Endothelial cell of umbilical vein (primary cell): ENCODE results near the gene CLIC4. TPM values are rescaled to one million over a fixed set of nuclear protein-coding genes. Genes with fewer than 3 reads are reported as not detected.

Experiments used
- BruUV-seq: library from RNA; stranded (reverse); fragments of 400-500 nt; replicated peaks from 2 replicates; lab custom pipeline; 2021; lab: Mats Ljungman, UMichigan
- CTCF ChIA-PET: fragments of 300-600, 350-600 bp; sonication (Branson Sonifier 250); formaldehyde crosslinking; loops from one replicate; lab custom pipeline; 2021; ENCODE audit warnings: antibody characterized with exemption, inconsistent platforms; lab: Charles Lee
- POLR2A ChIA-PET: fragments of 300-600, 350-600 bp; sonication (Branson Sonifier 250); formaldehyde crosslinking; loops from one replicate; lab custom pipeline; 2021; ENCODE audit warnings: antibody characterized with exemption, inconsistent platforms; lab: Charles Lee
- DNase-seq: peaks from one replicate; pipeline ENCODE4 v3.0.0-alpha.2; 2011; ENCODE audit warnings: low read depth, low spot score
- FAIRE-seq: peaks from 2 replicates; lab custom pipeline; 2011; peaks lifted over from hg19 to GRCh38; lab: Jason Lieb, UNC
- H2AFZ ChIP-seq: 2 replicates; pipeline ENCODE4 v1.6.0; 2012; ENCODE audit warnings: low read depth, low read length, control low read depth, inconsistent platforms
- H3K27ac ChIP-seq: 2 replicates; pipeline ENCODE4 v1.5.1; 2011; ENCODE audit warnings: low read depth, mild to moderate bottlenecking, control low read depth, low read length, moderate library complexity; ENCODE audit not compliant: insufficient read depth
- H3K27me3 ChIP-seq, 2 experiments: 2 replicates each; pipeline versions ENCODE4 v1.6.0 to v1.6.1; 2011; ENCODE audit warnings: low read length in 2 of 2, mixed read lengths in 1 of 2; ENCODE audit not compliant: control insufficient read depth in 2 of 2, insufficient read depth in 2 of 2
- H3K36me3 ChIP-seq, 2 experiments: 2 replicates in 1 of 2; 3 replicates in 1 of 2; pipeline ENCODE4 v1.5.1; 2011; ENCODE audit warnings: low read length in 2 of 2, mild to moderate bottlenecking in 1 of 2, moderate library complexity in 1 of 2; ENCODE audit not compliant: control insufficient read depth in 2 of 2, insufficient read depth in 2 of 2; ENCODE audit errors: extremely low read depth in 1 of 2
- H3K4me1 ChIP-seq: 3 replicates; pipeline ENCODE4 v1.5.1; 2011; ENCODE audit warnings: mild to moderate bottlenecking, low read length; ENCODE audit not compliant: control insufficient read depth, insufficient read depth; ENCODE audit errors: extremely low read depth
- H3K4me2 ChIP-seq: 2 replicates; pipeline ENCODE4 v1.6.1; 2011; ENCODE audit warnings: low read length, control low read depth, mixed read lengths; ENCODE audit not compliant: insufficient read depth
- H3K4me3 ChIP-seq, 3 experiments: fragments of 200-600 bp in 1 of 3; sonication (generic), shearing (Covaris generic) in 1 of 3; replicated peaks in 1 of 3; 2 replicates each; pipeline ENCODE4 v1.5.1; 2011 to 2016; ENCODE audit warnings: control low read depth in 3 of 3, low read length in 3 of 3, mild to moderate bottlenecking in 2 of 3, inconsistent platforms in 1 of 3, low read depth in 1 of 3, moderate library complexity in 1 of 3; ENCODE audit not compliant: insufficient read depth in 1 of 3
- H3K79me2 ChIP-seq: 2 replicates; pipeline ENCODE4 v1.6.0; 2012; ENCODE audit warnings: low read length, inconsistent platforms; ENCODE audit not compliant: control insufficient read depth, insufficient read depth
- H3K9ac ChIP-seq: replicated peaks from 2 replicates; pipeline ENCODE3; 2011; ENCODE audit warnings: low read length, control low read depth; ENCODE audit not compliant: insufficient read depth; ENCODE audit errors: extremely low read depth
- H3K9me1 ChIP-seq: replicated peaks from 3 replicates; pipeline ENCODE4 v1.6.0; 2011; ENCODE audit warnings: mild to moderate bottlenecking, low read length; ENCODE audit not compliant: control insufficient read depth, insufficient read depth; ENCODE audit errors: extremely low read depth
- H3K9me3 ChIP-seq: replicated peaks from 2 replicates; pipeline ENCODE4 v1.5.1; 2012; ENCODE audit warnings: low read length, inconsistent platforms; ENCODE audit not compliant: control insufficient read depth, insufficient read depth
- H4K20me1 ChIP-seq: replicated peaks from 2 replicates; pipeline ENCODE3; 2011; ENCODE audit warnings: mild to moderate bottlenecking, low read length; ENCODE audit not compliant: control insufficient read depth, insufficient read depth; ENCODE audit errors: extremely low read depth
- CTCF ChIP-seq, 2 donors: IDR thresholded peaks; 1 replicate in 1 of 2; 2 replicates in 1 of 2; pipeline ENCODE4 v1.5.1; 2011; ENCODE audit warnings: low read length in 2 of 2, mild to moderate bottlenecking in 2 of 2, moderate library complexity in 2 of 2, control low read depth in 1 of 2, inconsistent platforms in 1 of 2, low read depth in 1 of 2; ENCODE audit not compliant: insufficient read depth in 1 of 2; ENCODE audit errors: extremely low read depth in 1 of 2
- EZH2 ChIP-seq: IDR thresholded peaks from 2 replicates; pipeline ENCODE4 v1.6.1; 2012; ENCODE audit warnings: borderline replicate concordance, low read depth, mild to moderate bottlenecking, moderate library complexity, low read length, inconsistent platforms; ENCODE audit not compliant: severe bottlenecking
- FOS ChIP-seq: IDR thresholded peaks from 2 replicates; pipeline ENCODE4 v1.6.1; 2011; ENCODE audit warnings: mild to moderate bottlenecking, low read length, moderate library complexity, borderline replicate concordance; ENCODE audit not compliant: insufficient read depth
- GATA2 ChIP-seq: IDR thresholded peaks from 2 replicates; pipeline ENCODE4 v1.7.0; 2011; ENCODE audit warnings: low read depth, mild to moderate bottlenecking, moderate library complexity, mixed read lengths, low read length; ENCODE audit not compliant: insufficient read length, insufficient read depth
- JUN ChIP-seq: IDR thresholded peaks from 2 replicates; pipeline ENCODE4 v1.6.1; 2011; ENCODE audit warnings: borderline replicate concordance, low read depth; ENCODE audit not compliant: insufficient read length, insufficient read depth
- MAX ChIP-seq: IDR thresholded peaks from 2 replicates; pipeline ENCODE4 v1.6.1; 2011; ENCODE audit not compliant: insufficient read depth, insufficient read length
- MYC ChIP-seq: IDR thresholded peaks from one replicate; pipeline ENCODE4 v1.6.1; 2011; ENCODE audit warnings: mild to moderate bottlenecking, low read depth, low read length
- POLR2A ChIP-seq: IDR thresholded peaks from 2 replicates; pipeline ENCODE4 v1.6.1; 2012; ENCODE audit warnings: low read depth, mild to moderate bottlenecking, control low read depth, low read length
- POLR2AphosphoS5 ChIP-seq: IDR thresholded peaks from 2 replicates; pipeline ENCODE4 v1.6.1; 2012; ENCODE audit warnings: low read depth, mild to moderate bottlenecking, control low read depth, low read length, moderate library complexity; ENCODE audit not compliant: insufficient read depth
- dilution Hi-C: fragments of 300-500 bp; cut with MboI; formaldehyde crosslinking; loops from one replicate; pipeline ENCODE4 v1.15.0; 2019; ENCODE audit warnings: low sequenced_read_pairs; ENCODE audit not compliant: extremely low pct_ligation_motif_present
- intact Hi-C: fragments of 100-400 bp; cut with micrococcal nuclease; formaldehyde crosslinking; loops from one replicate; pipeline ENCODE4 v1.10.0; 2022
- polyA plus RNA-seq, 4 experiments: library from polyadenylated mRNA; depleted of rRNA in 3 of 4; stranded (reverse) in 3 of 4; unstranded in 1 of 4; fragments of >200 nt; gene quantifications; 2 replicates each; pipeline versions ENCODE4 v1.2.1 to v1.2.3, GENCODE V29; 2011 to 2012; ENCODE audit warnings: missing spikeins in 1 of 4
- total RNA-seq: library from RNA; stranded (reverse); gene quantifications from 2 replicates; pipeline ENCODE4 v1.2.3, GENCODE V29; 2021

Gene CLIC4
- total and polyA plus RNA-seq, 2 donors (not counting 3 experiments of a cell fraction or from before 2014, with no cell fraction given), result 97.5 to 330 TPM

DNA sequence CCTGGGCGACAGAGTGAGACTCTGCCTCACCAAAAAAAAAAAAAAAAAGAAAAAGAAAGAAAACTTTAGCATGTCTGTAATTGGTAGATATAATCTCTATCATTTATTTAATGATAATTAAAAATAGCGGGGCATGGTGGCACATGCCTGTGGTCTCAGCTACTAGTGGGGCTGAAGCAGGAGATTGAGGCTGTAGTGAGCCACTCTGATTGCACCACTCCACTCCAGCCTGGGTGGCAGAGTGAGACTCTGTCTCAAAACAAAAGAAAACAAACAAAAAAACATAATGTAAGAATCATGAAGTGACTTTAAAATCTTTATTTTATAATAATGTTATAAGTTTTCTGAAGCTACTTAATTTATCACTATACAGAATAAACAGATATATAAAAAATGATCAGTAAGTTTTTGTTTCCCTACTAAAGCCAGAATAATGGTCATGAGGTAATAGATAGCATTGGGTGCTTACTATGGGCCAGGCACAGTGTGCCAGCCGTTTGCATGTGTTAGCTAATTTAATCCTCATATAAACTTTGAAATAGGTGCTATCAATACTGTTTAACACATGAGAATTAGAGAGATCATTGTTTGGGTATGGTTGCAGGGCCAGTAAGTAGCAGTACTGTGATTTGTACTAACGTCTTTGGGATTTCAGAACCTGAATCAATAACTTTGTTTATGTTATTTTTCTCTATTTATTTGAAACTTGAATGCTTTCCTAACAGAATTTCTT, 23.8 kb downstream of the CLIC4 start:
- H3K4me2 ChIP-seq, result peak overlapping the region; percentile 28
- H3K36me3 ChIP-seq, result peaks cover 0 to 2% of the 10 kb centered on the region in 2 experiments
- H3K27ac ChIP-seq, result peak overlapping the region; percentile 96
- no TSS peak for BruUV-seq
- H3K27me3 ChIP-seq, result no peaks in the 10 kb centered on the region
- no peaks in the 10 kb centered on the region for H4K20me1 ChIP-seq
- intact Hi-C loops (loop anchor here (1.0 to 5.0 kb wide), 2 partner anchors 36 to 127 kb away; partner anchors contain the start of gene SRRM1), dilution Hi-C loops (no loop called here)
- DNase-seq, result peak; percentile 43
- ChIA-PET CTCF (interaction anchor here (0.8 to 6.3 kb wide), 10 partner anchors 13 to 81 kb away, joined by 3 to 40 read pairs (median 5); partner anchors contain the start of gene CLIC4), POLR2A (interaction anchor here (0.7 to 1.4 kb wide), 3 partner anchors 17 to 24 kb away, joined by 6 to 17 read pairs (median 9); partner anchors contain the start of gene CLIC4)
- H3K4me3 ChIP-seq, result no peak overlapping the region
- peak overlapping the region; percentile 61 for H3K9ac ChIP-seq
- no peaks in the 10 kb centered on the region for H3K9me3 ChIP-seq
- TF ChIP-seq MYC (no peak), CTCF (IDR thresholded peaks at IDR 0.05; ENCODE audit: extremely low read depth in 1 of 2, insufficient read depth in 1 of 2, low read depth in 1 of 2, low read length in 2 of 2) (no peak), FOS (no peak), MAX (no peak), POLR2AphosphoS5 (no peak), POLR2A (no peak), EZH2 (no peak), JUN (no peak), GATA2 (no peak)
- no peak for FAIRE-seq
- no peaks in the 10 kb centered on the region for H3K9me1 ChIP-seq
- peaks cover 61% of the 10 kb centered on the region for H3K4me1 ChIP-seq
- peaks cover 91% of the 10 kb centered on the region for H3K79me2 ChIP-seq
- no peak overlapping the region for H2AFZ ChIP-seq
